Measurements from ENCODE around the gene SP140.

GRCh38 chr2:230362030-230362691, 136.6 kb downstream of the SP140 start:
- TF ChIP-seq SUZ12 (IDR thresholded peaks at IDR 0.05; ENCODE audit: extremely low read depth, insufficient read depth, insufficient read length) (no peak), YY1 (IDR thresholded peaks at IDR 0.05; ENCODE audit: insufficient read depth, insufficient read length) (no peak)

All from NT2/D1 (cell line).